Measurements from ENCODE around the gene SIDT1.
"Not testable (repeated sequence)": the region's sequence is repeated elsewhere in the genome, so short reads cannot be mapped to it uniquely, and the experiment has no call there.

Gene SIDT1

GRCh38 chr3:113634782-113635474, 102.6 kb downstream of the SIDT1 start:
- DNase-seq (ENCODE audit: low spot score) = no peak

GRCh38 chr3:113636034-113636433, 103.7 kb downstream of the SIDT1 start:
- not testable (repeated sequence) for DNase-seq (ENCODE audit: low spot score)

- no peak for DNase-seq (ENCODE audit: low spot score)
These were observed 105.4 kb downstream of the SIDT1 start for GRCh38 chr3:113637756-113638155.

DNA sequence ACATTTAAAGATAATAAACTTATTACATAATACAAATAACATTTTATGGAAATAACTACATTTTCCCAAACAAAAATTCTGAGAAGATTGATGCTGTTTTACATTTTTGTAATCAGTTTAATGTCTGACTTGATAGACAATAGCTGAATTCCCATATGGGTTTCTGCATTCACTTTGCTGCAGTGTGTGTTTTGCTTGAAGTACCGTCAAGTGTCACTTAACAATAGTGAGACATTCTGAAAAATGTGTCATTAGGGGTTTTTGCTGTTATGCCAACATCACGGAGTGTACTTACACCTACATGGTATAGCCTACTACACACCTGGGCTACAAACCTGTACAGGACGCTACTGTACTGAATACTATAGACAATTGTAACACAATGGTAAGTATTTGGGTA, 106.6 kb downstream of the SIDT1 start:
- DNase-seq (ENCODE audit: low spot score) = no peak

- DNase-seq (ENCODE audit: low spot score) = no peak
These were observed 111.2 kb downstream of the SIDT1 start for GRCh38 chr3:113643583-113643982.

DNA sequence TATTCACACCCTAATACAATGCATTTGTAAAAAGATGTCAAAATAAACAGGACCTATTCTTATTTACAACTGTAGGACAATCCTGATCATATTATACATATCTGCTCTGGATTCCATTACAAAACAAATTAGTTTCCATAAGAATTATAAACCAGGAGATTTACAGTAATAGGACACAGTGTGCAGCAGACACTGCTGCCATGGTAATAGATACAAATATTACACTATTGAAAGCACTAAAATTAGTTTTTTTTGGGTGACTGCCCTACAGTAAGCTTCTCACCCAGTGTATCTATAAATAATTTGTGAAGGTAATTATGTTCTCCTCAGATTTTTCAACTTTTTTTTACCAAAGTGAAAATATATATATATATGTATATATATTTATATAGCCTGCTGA, 116.2 kb downstream of the SIDT1 start:
- no peak for DNase-seq (ENCODE audit: low spot score)

DNA sequence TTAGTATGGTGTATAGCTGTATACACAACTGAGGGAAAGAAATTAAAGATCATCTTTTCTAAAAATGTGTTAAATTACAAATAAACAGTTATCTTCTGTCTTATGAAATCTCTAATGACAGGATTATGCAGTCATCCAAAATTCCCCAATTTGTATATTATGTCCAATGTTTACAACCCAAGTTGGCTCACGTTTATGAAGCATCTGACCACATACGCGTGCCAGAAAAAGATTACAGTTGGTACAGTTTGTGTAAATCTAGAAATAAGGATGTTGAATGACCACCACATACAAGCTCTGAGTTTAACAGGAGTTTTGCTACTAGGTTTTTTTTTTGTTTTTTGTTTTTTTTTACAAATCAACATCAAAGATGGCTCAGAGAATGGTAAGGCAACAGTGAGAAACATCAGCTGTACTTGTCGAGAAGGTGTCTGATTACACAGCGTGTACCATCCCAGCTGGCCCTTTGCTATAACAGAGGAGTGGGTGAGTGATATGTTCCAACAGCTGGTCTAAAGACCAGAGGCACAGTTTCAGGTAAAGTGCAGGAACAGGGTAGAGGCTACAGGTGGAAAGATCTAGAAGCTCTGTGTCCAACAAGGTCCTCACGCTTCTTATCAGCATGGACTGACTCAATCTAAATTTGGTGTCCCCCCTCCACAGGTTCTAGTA, 117.0 kb downstream of the SIDT1 start:
- DNase-seq (ENCODE audit: low spot score) = no peak

DNA sequence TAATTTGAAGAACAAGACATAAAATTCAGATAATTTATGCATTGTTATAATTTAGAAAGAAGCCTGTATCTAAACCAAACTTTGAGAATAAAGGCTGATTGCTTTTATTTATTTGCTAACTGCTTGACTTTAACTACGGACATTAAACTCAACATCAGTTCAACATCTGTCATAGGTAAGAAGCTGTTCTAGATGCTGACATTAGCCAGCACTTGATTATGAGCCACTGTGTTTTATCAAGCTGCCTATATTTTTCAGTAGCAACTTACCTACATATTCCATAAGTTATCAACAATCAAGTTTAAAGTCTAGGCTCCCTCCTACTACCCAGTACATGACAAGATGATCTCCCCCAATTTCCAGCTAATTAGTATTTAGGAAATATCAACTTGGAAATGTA, 122.0 kb downstream of the SIDT1 start:
- no peak for DNase-seq (ENCODE audit: low spot score)

GRCh38 chr3:113654851-113655250, 122.5 kb downstream of the SIDT1 start:
- DNase-seq (ENCODE audit: low spot score) = no peak

DNA sequence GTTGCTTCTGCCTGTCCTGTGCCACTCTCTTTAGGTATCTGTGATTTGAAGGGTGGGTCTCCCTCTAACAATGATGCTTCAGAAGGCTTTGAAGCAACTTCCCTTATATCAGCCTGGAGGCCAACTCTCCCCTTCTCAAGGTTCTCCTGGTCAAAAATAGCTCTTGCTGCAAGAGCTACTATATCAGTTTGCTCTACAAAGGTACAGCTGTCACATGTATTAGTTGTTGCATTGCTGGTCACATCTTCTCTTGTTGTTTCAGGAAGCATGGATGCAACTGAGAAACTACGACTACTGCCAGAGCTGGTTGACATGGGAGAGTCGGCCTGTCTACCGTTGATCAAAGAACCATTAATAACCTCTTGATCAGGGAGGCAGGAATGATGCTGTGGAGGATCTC, 125.8 kb downstream of the SIDT1 start:
- DNase-seq (ENCODE audit: low spot score) = no peak

GRCh38 chr3:113659101-113659541, 126.8 kb downstream of the SIDT1 start:
- DNase-seq (ENCODE audit: low spot score) = peak; percentile 95

DNA sequence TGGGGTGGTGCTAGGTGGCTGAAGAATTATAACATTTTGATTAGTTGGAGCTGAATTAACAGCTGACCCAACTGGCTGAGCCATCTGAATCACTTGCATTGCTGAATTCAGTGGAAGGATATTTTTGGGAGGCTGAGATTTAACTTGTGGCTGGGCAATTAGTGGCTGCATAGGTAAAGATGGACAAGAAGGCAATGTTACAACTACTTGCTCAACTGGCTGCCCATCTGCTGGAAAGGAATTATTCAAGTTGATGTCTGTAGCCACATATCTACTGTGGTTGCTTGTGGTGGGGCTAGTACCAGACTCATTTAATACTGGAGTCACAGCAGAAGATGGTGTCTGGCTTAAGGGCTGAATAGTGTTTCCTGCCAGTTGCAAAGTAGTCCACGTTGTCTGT, 127.6 kb downstream of the SIDT1 start:
- no peak for DNase-seq (ENCODE audit: low spot score)

GRCh38 chr3:113660458-113660857, 128.1 kb downstream of the SIDT1 start:
- DNase-seq (ENCODE audit: low spot score) = no peak

DNA sequence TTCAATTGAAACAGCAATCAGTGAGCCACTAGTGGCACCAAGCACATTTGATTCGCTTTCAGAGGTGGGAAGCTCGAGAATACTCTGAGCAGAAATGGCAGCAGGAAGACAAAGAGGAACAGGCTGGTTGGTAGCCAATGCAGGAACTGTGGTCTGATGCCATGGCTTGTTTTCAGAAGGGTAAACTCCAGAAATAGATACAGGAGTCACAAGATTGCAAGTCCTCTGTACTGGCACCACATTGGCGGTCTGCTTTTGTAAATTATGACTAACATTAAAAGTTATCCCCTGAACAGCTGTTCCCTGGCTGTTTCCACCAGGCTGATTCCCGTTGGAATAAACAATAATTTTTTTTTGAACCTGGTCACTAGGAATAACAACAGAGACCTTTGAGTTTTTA, 128.5 kb downstream of the SIDT1 start:
- DNase-seq (ENCODE audit: low spot score) = peak; percentile 83

DNA sequence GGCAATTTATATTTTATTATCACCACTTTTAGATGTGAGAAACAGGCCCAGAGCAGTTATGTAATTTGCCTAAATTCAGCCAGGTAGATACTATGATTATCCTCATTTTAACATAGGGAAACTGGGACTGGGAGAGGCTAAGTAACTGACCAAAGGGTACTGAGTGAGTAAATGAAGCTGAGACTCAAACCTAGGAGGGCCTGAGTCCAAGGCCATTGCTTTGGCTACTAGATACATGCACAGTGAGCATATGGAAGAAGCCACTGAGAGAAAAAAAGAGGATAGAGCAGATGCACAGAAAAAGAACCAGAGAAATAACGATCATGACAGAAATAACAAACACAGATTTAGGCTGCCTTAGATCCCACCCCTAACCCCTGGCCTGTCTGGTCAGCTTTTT, 130.5 kb downstream of the SIDT1 start:
- peak; percentile 53 for DNase-seq (ENCODE audit: low spot score)

- DNase-seq (ENCODE audit: low spot score) = no peak
These were observed 131.0 kb downstream of the SIDT1 start for GRCh38 chr3:113663324-113663750.

DNA sequence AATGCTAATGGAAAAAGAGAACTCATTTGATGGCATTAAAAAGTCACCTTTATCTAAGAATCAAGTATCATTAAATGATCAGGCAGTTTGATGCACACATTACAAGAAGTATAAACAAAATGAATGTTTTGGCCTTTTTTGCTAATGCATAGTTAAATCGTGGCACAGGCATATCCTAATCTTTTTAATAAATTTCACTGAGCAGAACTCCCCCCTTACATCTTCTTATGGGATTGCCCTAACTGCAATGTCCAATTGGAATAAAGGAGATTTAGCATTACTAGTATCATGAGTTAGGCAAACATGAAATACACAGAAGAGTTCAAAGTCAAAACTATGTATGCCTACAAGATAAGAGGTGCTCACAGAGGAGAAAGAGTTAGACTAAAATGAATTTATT, 131.4 kb downstream of the SIDT1 start:
- DNase-seq (ENCODE audit: low spot score) = no peak

DNA sequence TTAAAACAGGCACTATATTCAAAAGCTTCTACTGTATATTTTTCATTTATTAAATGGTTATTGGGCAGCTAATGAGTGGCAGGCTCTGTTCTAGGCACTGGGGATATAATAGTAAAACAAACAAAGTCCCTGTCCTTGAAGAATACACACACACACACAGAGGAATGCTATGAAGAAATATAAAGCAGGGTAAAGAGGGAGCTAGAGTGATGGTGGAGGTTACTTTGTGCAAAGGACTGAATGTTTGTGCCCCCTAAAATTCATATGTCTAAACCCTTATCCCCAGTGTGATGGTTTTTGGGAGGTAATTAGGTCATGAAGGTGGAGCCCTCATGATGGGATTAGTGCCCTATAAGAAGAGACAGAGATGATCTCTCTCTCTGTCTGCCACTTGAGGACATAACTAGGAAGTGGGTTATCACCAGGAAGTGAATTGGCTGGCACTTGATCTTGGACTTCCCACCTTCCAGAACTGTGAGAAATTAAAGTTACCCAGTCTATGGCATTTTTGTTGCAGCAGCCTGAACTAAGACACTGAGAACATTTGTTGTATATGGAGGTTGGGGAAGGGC, 132.3 kb downstream of the SIDT1 start:
- no peak for DNase-seq (ENCODE audit: low spot score)

DNA sequence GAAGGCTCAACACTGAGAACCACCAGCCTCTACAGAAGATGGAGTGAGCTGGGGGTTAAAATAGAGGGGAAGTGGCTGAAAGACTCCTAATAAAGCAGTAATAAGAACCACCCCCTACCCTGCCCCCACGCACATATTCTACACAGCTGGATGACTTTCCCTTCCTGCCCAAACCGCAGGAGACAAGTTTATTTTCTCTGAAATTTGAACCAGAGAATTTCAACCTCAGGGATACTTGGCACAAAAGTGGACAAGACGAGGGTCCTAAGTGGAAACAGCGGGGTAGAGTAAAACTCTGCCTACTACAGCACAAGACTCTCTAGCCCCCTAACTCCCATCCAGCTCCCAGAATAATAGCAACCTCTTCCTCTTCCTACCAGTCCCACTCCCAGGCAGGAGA, 135.7 kb downstream of the SIDT1 start:
- DNase-seq (ENCODE audit: low spot score) = no peak

- no peak for DNase-seq (ENCODE audit: low spot score)
These were observed 141.2 kb downstream of the SIDT1 start for GRCh38 chr3:113673593-113673992.

DNA sequence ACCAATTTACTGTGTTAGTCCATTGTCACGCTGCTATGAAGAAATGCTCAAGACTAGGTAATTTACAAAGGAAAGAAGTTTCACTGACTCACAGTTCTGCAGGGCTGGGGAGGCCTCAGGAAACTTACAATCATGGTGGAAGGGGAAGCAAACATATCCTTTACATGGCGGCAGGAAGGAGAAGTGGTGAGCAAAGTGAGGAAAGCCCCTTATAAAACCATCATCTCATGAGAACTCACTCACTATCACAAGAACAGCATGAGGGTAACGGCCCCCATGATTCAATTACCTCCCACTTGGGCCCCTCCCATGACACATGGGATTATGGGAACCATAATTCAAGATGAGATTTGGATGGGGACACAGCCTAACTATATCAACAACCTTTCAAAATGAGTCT, 143.9 kb downstream of the SIDT1 start:
- DNase-seq (ENCODE audit: low spot score) = no peak

- no peak for DNase-seq (ENCODE audit: low spot score)
These were observed 145.4 kb downstream of the SIDT1 start for GRCh38 chr3:113677737-113678136.

- DNase-seq (ENCODE audit: low spot score) = no peak
These were observed 146.4 kb downstream of the SIDT1 start for GRCh38 chr3:113678773-113679172.

Measured in cerebellar cortex (tissue), 1 donor.